Kidney epithelial cell (primary cell): ENCODE data around the gene PKD2. TPM values are rescaled to one million over a fixed set of nuclear protein-coding genes. Genes with fewer than 3 reads are reported as not detected.

ENCODE experiments used
- DNase-seq: peaks from one replicate; pipeline ENCODE4 v3.0.0-alpha.2; 2010; ENCODE audit warnings: low read depth
- H3K27me3 ChIP-seq: 2 replicates; pipeline ENCODE4 v1.6.0; 2011; ENCODE audit warnings: low read length; ENCODE audit not compliant: control insufficient read depth, insufficient read depth
- H3K36me3 ChIP-seq: 2 replicates; pipeline ENCODE4 v1.5.1; 2011; ENCODE audit warnings: low read length; ENCODE audit not compliant: control insufficient read depth, insufficient read depth
- H3K4me3 ChIP-seq: 2 replicates; pipeline ENCODE4 v1.5.1; 2011; ENCODE audit warnings: low read depth, mild to moderate bottlenecking, control low read depth, low read length
- total RNA-seq: library from RNA; depleted of rRNA; stranded (reverse); fragments of >200 nt; gene quantifications from 2 replicates; pipeline ENCODE4 v1.2.3, GENCODE V29; 2015
- TF ChIP-seq, protein P1 (sequence below): IDR thresholded peaks from 2 replicates; pipeline ENCODE4 v1.5.1; 2011; ENCODE audit warnings: mild to moderate bottlenecking, moderate library complexity, low read length, control low read depth, inconsistent platforms; ENCODE audit not compliant: insufficient read depth, poor library complexity, severe bottlenecking

Gene PKD2
- total RNA-seq, 1 donor from 2014 or later, result 31.6 TPM

DNA sequence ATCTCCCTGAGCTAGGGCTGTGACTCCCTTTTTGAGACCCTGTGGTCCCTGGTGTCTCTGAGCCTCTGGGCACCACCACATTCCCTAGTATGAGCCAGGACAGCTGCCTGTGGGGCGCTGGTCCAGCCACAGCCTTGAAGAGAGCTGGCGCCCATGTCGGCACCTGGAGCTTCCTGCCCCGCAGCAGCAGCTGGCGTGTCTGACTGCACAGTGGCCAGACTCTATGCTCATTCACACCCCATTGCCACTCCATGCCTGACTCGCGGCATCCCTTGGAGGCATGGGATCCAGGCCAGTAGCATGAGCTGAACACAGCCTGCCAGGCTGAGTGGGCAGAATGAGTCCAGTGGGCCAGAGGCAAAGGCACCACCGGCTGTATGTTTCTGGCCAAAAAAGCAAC, 40.2 kb upstream of the PKD2 start:
- DNase-seq, result no peak
- Histone ChIP-seq H3K4me3 (no peak overlapping the region), H3K27me3 (no peaks in the 10 kb centered on the region), H3K36me3 (no peaks in the 10 kb centered on the region)
- TF ChIP-seq, protein P1, sequence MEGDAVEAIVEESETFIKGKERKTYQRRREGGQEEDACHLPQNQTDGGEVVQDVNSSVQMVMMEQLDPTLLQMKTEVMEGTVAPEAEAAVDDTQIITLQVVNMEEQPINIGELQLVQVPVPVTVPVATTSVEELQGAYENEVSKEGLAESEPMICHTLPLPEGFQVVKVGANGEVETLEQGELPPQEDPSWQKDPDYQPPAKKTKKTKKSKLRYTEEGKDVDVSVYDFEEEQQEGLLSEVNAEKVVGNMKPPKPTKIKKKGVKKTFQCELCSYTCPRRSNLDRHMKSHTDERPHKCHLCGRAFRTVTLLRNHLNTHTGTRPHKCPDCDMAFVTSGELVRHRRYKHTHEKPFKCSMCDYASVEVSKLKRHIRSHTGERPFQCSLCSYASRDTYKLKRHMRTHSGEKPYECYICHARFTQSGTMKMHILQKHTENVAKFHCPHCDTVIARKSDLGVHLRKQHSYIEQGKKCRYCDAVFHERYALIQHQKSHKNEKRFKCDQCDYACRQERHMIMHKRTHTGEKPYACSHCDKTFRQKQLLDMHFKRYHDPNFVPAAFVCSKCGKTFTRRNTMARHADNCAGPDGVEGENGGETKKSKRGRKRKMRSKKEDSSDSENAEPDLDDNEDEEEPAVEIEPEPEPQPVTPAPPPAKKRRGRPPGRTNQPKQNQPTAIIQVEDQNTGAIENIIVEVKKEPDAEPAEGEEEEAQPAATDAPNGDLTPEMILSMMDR, result no peak

GRCh38 chr4:87970121-87970520, 37.3 kb upstream of the PKD2 start:
- no peaks in the 10 kb centered on the region for H3K36me3 ChIP-seq
- H3K27me3 ChIP-seq, result no peaks in the 10 kb centered on the region
- no peak for DNase-seq
- H3K4me3 ChIP-seq, result no peak overlapping the region
- TF ChIP-seq, protein P1, result no peak

- no peak for DNase-seq
- H3K4me3 ChIP-seq, result no peak overlapping the region
- TF ChIP-seq, protein P1, result no peak
- no peaks in the 10 kb centered on the region for H3K36me3 ChIP-seq
- no peaks in the 10 kb centered on the region for H3K27me3 ChIP-seq
Observed at GRCh38 chr4:87971866-87972265, 35.6 kb upstream of the PKD2 start.

GRCh38 chr4:87973283-87974169, 33.9 kb upstream of the PKD2 start:
- Histone ChIP-seq H3K27me3 (no peaks in the 10 kb centered on the region), H3K36me3 (no peaks in the 10 kb centered on the region), H3K4me3 (no peak overlapping the region)
- DNase-seq, result peak; percentile 72
- TF ChIP-seq, protein P1, result peak; percentile 80

- DNase-seq, result peak; percentile 57
- Histone ChIP-seq H3K27me3 (no peaks in the 10 kb centered on the region), H3K4me3 (peak overlapping the region; percentile 12), H3K36me3 (peaks cover under 1% of the 10 kb centered on the region)
- TF ChIP-seq, protein P1, result no peak
Observed at GRCh38 chr4:87974856-87975462, 32.5 kb upstream of the PKD2 start.
